ENCODE data around the gene AVEN.
"Not testable (repeated sequence)": the region's sequence is repeated elsewhere in the genome, so short reads cannot be mapped to it uniquely, and the experiment has no call there.

Gene AVEN

GRCh38 chr15:34038023-34038870, 757 bp downstream of the AVEN start:
- no peak for FAIRE-seq

DNA sequence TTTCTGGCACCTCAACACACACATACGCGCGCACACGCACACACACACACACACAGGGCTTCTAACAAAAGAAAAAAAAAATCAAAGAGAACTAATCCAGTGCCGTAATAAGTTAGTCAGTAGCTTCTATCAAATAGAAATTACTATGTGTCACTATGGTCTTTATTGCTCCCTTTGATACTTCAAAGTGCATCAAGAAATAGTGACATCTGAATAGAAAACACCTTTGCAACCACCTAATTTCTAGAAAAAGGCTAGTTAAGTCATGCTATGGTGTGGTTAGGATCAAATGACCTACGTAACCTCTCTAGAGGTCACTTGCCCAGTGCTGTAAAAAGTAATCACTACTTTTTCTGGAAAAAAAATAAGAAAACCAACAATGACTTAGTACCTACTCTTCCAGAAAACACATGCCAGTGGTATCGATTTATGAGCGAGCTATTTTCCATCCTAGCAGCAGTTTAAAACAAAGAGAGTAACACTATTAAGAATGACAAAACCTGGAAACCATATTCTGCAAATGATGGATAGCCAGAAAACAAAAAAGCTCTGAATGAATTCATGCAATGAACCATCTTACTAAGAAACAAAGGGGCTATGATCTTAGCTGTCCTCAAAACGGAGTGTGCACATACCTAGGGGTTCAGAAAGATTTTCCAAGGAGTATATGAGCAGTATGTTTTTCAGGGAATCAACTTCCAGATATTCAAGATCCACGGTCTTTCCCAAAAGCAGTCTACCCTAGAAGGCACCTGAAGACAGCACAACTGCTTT, 6.8 kb downstream of the AVEN start:
- FAIRE-seq: no peak

GRCh38 chr15:34027606-34028005, 11.4 kb downstream of the AVEN start:
- FAIRE-seq: no peak

DNA sequence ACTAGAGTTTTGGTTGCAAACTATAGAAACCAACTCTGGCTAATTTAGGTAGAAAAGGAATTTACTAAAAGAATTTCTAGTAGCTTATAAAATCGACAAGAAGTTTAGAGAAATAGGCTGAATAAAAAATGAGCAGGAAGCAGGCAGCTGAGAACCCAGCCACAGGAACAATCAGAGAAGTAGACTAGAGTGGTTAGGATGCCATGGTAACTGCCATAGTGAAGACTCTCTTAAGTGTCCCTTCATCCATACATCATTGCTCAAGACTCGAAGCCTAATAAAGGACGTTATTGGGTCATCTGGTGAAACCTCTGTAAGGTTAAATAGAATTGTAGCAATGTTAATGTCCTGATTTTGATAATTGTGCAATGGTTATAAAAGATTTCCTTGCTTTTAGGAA, 13.8 kb downstream of the AVEN start:
- no peak for FAIRE-seq

DNA sequence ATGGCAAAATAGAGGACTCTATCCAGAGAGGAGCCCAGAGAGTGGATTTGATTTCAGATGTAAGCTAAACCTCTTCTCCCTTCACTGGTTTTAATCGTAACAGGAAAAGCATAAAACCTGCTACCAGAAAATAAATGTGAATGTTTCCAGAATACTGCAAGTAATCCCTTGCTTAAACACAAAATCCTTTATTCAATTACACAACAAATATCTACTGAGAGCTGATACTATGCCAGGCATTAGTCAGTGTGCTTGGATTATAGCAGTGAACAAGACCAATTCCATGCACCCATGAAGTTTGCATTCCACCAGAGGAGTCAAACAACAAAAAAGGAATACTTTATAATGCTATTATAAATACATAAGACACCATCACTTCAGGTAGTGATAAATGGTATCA, 15.1 kb downstream of the AVEN start:
- FAIRE-seq: no peak

GRCh38 chr15:34019369-34019990, 19.5 kb downstream of the AVEN start:
- no peak for FAIRE-seq

DNA sequence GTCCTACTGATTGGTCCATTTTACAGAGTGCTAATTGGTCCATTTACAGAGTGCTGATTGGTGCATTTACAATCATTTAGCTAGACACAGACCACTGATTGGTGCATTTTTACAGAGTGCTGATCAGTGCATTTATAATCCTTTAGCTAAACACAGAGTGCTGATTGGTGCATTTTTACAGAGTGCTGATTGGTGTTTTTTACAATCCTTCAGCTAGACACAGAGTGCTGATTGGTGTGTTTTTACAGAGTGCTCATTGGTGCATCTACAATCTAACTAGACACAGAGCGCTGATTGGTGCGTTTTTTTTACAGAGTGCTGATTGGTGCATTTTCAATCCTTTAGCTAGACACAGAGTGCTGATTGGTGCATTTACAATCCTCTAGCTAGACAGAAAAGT, 20.3 kb downstream of the AVEN start:
- FAIRE-seq: not testable (repeated sequence)

GRCh38 chr15:34018021-34018645, 20.9 kb downstream of the AVEN start:
- FAIRE-seq: no peak

DNA sequence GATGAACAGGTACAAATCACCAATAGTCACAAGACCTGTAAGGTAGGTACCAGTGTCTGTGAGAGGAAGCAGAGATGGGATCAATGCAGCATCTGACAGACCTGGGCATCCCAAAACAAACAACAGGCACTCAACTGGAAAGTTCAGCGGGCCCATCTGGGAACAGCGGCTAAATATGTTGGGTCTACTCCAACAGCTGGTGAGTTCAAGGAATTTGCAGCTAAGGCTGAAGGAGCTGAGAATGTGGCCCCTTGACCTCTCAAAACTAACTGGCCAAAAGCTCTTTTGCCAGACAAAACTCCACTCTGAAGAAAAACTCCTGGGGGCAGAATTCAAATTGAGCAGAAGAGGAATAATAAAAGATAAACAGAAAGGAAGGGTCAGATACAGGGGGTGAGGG, 24.4 kb downstream of the AVEN start:
- FAIRE-seq: no peak

DNA sequence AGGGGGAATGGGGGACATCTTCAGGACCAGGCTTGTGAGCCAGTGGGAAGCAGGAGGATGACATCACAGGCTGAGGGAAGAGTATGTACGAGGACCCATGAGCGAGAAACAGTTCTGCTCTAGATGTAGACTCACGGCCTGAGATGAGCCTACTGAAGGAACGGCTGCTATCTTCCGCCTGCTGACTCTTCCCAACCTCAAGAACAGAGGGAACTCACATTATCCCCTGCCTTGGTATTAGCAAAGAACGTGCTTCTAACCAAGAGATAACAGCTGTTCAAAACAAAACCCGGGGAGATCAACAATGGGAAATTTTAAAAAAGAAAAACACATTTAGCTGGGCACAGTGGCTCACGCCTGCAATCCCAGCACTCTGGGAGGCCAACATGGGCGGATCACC, 25.3 kb downstream of the AVEN start:
- no peak for FAIRE-seq

DNA sequence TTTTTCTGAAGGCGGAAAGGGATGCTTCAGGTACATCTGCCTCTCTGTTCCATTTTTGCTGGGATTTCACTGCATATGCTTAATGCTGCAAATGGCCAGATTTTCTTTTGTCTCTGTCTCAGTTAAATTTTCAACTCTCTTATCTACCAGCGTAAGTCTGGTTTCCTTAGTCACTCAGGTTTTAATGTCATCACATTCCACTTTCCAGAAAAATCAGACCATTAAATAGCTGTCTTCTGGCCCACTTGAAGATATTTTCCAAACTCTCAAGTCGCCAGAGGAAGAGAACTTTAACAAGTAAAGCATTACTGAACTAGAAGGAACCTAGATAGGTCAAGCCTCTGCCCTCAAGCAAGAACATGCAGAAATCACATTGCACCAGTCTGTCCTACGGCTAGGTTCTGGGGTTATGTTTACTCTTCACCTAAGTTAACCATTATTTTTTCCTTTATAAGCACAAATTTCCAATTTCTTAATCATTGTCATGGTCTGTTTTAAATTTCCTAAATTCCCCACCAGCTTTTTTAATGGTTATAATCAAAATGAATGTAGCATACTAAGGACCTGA, 26.5 kb downstream of the AVEN start:
- no peak for FAIRE-seq

DNA sequence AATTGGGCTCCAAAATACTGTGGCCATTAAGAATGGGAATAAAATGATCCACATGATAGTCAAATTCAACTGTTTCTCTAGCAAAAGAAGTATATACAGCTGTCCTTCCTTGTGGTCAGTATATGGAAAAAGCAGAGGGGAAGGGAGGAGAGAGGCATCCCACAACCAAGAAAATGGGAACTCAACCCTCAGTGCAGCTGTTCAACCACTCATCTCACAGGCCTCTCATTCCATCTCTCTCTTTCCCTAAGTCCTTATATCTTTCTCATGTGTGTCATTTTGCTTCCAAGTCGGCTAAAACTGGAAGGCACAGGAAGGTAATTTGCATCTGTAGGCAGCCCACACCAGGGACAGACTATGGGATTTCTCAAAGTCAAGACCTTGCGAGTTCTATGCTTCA, 27.5 kb downstream of the AVEN start:
- FAIRE-seq: no peak

- no peak for FAIRE-seq
These were observed 28.1 kb downstream of the AVEN start for GRCh38 chr15:34010921-34011320.

GRCh38 chr15:34009656-34010055, 29.3 kb downstream of the AVEN start:
- no peak for FAIRE-seq

DNA sequence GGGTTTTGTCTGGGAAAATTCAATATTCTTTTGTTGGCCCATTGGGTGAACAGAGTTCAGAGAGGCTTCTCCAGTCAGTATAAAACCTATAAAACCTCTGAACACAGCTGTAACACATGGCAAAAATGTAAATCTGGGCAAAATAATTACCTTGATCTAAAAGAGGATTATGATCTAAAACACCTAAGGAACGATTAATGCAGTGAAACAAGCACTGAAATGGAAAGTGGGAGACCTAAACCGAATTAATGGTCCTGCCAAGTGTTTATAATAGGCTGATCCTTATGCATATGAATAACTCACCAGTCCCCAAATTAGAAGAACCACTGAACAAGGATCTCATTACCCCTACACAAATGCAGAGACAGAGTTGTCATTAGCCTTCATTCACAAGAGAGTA, 32.6 kb downstream of the AVEN start:
- no peak for FAIRE-seq

DNA sequence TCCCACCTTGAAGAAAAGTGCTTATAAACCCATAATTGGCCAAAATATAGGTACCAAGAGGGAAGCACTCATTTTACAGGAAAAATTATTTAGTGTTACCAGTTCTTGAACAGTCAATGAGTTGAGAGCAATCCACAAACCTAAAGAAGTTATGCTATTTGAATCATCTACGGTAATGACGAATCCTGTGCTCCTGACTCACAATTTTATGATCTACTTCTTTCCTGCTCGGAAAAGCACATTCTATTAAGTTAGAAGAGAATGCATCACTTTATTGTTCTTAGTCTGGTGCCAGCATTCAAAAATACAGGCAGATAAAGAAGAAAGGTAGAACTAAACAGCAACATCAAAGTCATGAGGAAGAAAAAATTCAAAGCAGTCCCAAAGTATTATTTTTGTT, 37.5 kb downstream of the AVEN start:
- no peak for FAIRE-seq

DNA sequence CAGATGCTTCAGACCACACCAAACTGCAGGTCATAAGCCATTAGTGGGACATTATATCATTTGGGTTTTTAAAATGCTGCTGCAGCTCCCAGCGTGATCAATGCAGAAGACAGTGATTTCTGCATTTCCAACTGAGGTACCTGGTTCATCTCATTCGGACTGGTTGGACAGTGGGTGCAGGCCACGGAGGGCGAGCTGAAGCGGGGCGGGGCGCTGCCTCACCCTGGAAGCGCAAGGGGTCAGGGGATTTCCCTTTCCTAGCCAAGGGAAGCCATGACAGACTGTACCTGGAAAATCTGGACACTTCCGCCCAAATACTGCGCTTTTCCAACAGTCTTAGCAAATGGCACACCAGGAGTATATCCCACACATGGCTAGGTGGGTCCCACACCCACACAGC, 43.3 kb downstream of the AVEN start:
- not testable (repeated sequence) for FAIRE-seq

- no peak for FAIRE-seq
These were observed 44.9 kb downstream of the AVEN start for GRCh38 chr15:33994005-33994615.

- FAIRE-seq: no peak
These were observed 50.6 kb downstream of the AVEN start for GRCh38 chr15:33988384-33988783.

GRCh38 chr15:33987444-33987843, 51.6 kb downstream of the AVEN start:
- no peak for FAIRE-seq

- no peak for FAIRE-seq
These were observed 53.3 kb downstream of the AVEN start for GRCh38 chr15:33985751-33986150.

GRCh38 chr15:33985287-33985686, 53.7 kb downstream of the AVEN start:
- FAIRE-seq: no peak

DNA sequence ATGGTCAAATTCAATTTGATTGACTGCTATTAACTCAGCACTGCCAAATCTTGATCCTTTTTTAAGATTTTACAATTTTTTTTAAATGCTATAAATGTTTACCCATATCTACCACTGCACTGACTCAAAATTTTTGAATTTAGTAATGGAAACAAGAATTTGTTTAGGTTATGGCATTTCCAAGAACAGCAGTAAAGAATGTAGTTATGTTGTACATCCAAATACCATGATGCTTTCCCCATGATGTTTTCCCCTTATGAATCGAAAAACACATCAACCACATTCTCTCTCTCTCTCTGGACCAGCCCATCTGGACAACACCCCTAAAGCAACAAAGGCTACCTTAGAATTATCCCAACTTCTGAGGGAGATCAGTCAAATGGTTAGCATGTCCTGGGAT, 56.5 kb downstream of the AVEN start:
- no peak for FAIRE-seq

Measured in A204.1 (cell line).